ENCODE data around the gene SOD2.
"Not testable (repeated sequence)": the region's sequence is repeated elsewhere in the genome, so short reads cannot be mapped to it uniquely, and the experiment has no call there.

SOD2 gene

DNA sequence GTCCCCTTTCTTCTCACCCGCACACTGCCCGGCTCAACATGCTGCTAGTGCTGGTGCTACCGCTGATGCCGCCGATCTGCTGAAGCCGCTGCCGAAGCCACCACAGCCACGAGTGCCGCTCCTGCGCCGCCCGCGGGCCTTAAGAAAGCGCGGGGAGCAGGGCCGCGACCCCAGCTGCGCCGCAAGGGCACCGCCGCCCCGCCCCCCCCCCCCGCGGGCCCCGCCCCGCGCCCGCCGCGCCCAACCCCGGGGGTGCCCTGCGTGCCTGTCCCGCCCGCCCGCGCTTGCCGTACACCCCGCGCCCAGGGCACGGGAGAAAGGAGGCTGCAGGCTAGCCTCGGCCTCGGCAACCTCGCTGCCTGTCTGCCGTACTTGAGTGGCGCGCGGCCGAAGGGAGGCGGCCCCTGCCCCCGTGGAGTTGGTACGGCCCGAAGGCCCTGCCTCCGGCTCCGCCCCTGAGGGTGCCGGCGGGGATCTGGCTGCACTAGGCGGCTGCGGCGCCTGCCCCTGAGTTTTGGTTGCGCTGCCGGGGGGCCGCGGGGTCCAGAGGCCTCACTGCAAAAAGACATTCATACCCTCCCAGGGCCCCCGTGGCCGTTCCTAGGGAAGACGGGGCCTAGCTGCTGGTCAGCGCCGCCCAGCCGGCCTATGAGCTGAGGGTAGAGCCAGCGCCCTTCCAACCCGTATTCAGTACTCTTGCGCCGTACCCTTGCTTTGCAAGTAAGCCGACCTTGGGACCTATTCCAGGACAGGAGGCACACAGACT lies at the start of gene SOD2:
Gene SOD2, minus strand, starts transcription at position 114 of the 766 bp plus-strand sequence. Its CDS starts 74 bp downstream, at position 40.
- DNase-seq, result peak; percentile 48 to 79

DNA sequence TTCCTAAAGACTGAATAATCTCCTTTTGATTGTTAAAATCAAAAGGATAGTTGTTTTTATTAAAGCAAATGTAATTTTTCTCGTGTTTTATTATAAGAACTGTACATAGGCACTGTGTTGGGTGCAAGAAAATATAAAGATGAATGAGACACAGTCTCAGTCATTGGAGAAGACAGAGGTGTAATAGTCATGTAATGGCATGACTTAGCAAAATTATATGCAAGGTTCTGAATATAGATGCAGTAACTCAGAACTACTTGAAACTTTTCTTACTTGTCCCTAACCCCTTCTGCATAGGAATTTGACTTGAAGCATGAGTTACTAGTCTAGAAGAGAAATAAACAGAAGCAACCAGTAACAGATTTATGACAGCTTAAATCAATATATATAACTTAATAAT lies 49.1 kb upstream of the SOD2 start:
- no peak for DNase-seq

DNA sequence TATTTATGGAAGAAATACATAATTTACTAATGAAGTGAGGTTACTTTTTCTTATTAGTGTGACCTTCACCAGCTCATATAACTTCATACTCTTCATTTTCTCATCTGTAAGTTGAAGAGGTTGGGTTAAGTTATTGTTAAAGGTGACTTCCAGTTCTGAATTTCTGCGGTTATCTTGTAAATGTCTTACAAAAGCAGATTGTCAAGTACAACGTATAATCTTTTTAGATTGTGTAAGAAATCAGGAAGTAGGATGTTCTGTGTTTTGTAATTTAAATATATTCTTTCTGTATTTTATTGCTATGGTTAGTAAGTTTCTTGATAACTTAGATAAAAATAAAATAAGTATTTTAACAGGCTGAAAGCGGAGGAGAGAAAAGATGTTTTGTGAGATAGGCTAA lies 46.3 kb upstream of the SOD2 start:
- no peak for DNase-seq

DNA sequence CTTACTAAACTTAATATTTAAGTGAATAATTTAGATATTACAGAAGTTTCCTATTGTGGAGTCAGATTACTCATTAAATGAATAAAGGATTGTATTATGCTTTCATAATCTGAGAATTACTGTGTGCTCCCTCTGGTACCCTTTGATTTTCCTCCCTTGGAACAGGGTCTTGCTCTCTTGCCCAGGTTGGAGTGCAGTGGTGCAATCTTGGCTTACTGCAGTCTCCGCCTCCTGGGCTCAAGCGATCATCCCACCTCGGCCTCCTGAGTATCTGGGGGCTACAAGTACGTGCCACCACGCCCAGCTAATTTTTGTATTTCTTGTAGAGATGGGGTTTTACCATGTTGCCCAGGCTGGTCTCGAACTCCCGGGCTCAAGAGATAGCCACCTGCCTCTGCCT lies 43.9 kb upstream of the SOD2 start:
- DNase-seq, result no peak

DNA sequence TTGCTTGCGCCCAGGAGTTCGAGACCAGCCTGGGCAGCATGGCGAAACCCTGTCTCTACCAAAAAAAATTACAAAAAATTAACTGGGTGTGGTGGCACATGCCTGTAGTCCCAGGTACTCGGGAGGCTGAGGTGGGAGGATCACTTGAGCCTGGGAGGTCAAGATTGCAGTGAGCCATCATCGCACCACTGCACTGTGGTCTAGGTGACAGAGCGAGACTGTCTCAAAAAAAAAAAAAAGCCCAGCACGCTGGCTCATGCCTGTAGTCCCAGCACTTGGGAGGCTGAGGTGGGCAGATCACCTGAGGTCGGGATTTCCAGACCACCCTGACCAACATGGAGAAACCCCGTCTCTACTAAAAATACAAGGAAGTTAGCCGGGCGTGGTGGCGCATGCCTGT lies 40.4 kb upstream of the SOD2 start:
- DNase-seq, result not testable (repeated sequence)

DNA sequence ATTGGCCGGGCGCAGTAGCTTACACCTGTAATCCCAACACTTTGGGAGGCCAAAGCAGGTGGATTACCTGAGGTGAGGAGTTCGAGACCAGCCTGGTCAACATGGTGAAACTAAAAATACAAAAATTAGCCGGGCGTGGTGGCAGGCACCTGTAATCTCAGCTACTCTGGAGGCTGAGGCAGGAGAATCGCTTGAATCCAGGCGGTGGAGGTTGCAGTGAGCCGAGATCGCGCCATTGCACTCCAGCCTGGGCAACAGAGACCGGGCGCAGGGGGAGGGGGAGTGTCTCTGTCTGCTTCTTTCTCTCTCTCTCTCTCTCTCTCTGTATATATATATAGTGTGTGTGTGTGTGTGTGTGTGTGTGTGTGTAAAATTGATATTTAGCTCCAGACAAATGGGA lies 39.5 kb upstream of the SOD2 start:
- not testable (repeated sequence) for DNase-seq

DNA sequence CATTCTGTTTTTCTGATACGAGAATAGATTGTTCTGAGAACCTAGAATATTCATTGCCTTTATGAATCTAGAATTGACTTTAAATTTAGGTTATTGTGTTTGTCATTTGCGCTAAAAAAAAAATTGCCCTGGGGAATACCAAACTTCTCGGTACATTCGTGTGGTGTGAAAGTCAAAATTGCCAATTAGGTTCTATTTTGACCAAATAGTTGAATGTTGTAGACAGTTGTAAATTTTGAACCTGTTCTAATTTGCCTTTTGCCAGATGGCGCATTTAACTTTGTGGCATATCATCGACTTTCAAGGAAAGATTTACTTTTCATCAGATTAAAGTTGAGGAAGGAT lies 37.3 kb upstream of the SOD2 start:
- no peak for DNase-seq

DNA sequence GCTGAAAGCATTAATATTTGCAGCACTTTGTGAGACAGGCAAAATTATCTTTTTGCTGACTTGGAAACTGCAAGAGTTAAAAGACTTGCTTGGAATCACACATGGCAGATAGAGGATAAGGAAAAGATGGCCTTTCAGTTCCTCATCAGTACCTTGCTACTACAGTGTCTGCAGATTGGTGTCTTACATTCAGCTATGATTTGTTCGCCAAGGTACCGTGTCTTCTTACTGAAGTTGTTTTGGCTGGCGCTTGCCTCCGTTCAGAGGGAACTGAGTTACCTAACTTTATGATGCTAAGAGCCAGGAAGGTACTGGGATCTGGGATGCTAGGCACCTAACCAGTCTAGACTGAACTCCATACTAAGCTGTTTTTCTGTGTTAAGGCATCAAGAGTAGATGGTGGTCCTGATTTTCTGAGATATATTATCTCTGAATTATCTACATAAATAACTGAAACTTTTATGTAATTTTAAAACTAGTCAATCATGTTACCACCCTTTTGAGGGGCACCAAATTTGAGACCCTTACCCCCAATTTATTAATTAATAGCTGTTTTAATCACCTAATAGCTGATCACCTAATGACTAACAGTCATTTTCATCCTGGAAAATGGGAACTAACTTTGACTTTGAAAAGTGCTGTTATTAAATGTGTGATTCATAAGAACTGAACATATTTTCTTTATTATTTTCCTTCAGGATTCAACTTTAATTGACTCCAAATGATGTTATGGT lies 36.7 kb upstream of the SOD2 start:
- DNase-seq, result no peak

DNA sequence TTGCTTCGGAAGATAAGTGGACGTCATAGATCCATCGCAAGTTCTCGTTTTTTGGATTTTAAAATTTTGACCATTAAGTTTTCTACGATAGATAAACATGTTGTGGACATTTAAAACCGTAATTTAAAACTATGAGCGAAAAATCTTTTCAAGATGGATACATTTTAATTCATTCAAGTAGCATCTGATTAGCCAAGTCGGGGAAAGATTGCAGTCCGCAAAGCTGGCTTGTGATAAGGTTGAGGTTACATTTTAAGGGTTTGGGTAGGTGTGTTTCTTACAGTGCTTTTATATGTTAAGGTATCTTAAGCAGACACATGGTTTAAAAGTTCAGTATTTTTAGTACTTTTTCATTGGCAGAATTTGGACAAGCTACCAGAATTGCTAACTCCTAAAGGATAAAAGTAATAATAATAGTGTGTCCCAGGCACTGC lies 35.5 kb upstream of the SOD2 start:
- DNase-seq, result no peak

DNA sequence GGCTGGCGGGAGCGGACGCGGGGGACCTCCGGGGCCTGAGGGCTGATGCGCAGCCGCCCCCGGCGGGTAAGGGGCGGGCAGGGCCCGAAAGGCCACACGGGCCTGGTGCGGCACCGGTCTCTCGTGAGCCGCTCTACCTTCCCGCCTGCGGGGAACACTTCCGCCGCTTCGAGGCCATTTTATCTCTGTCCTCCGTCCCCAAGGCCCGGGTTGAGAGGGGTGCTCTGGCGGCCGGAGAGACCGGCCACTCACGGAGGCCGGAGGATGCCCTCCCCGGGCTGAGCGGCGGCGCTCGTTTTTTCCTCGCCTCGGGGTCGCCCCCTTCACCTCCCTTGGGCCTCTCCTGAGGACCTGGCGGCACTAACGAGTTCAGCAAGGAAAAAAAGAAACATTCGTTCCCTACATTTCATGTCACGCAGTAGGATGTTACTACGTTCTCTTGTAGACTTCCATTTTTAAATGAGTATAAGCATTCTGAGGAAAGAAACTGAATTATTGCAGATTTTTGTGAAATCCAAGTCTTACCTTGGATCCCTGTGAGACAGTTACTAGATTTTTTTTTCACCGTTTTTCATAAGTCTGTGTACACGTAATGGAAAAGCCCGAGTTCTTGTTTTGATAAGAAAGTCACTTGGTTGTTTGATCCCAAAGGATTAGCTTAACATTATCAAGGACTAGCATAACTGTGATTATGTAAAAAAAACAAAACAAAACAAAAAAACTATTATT lies 34.8 kb upstream of the SOD2 start:
- no peak for DNase-seq

DNA sequence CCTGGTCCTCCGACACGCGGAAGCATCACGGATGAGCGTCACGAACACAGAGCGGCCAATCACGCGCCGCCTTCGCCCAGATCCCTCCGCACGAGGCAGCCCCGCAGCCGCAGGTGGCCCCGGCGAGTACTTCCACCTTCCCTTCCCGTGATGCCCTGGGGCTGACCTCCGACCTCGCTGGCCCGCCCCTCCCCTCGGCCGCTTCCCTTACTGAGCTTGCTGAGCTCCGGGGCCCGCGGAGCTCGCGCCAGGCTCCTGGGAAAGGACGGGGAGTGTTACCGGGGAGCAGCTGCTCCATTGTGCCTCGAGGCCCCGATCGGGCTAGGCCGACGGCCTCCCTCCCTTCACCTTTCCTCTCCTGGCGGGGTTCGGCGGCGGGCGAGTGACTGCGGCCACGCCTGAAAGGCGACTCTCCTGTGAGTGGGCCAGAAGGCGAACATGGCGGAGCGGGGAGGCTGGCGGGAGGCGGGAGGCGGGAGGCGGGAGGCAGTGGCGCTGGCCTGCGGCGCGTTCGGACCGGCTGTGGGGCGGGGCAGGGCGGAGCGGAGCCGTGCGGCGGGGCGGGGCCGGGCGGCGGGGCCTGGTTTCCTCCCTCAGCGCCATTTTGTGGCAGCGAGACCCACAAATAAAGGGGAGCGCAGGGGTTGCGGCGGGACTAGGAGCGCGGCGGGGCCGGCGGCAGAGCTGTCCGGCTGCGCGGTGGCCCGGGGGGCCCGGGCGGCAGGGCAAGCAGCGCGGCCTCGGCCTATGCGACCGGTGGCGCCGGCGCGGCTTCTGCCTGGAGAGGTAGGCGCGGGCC lies 34.1 kb upstream of the SOD2 start, which contains the start of gene WTAP:
Gene WTAP, plus strand, starts transcription at position 589 of the 799 bp plus-strand sequence. CDS start 8,760 bp downstream, outside the sequence.
- peak; percentile 88 to 91 for DNase-seq

DNA sequence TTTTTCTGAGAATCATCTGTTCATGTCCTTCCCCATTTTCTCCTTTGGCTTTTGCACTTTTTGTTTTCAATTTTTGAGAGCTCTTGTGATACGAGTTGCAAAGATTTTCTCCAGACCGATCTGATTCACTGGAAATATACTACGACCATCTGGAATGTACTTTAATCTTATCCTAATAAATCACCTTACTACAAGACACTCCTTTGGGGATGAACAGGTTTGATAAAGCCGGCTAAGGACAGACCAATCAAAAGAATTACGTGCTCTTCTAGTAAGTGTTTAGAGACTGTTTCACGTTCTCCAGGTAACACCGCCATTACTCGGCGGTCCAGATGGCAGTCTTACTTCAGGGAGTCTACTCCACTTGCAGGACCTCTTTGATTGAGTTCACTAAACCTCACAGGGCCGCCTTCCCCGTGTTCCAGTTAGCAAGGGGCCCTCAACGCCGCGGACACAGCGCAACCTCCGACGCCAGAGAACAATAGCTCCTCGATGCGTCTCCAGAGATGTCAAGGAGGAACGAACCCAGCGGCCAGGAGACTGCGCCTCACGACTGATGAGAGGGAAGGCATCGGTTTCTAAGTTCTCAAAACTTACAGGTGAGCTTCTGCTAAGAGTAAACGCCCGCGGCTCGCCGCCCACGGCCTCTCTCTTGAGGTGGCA lies 33.3 kb upstream of the SOD2 start:
- DNase-seq, result no peak

DNA sequence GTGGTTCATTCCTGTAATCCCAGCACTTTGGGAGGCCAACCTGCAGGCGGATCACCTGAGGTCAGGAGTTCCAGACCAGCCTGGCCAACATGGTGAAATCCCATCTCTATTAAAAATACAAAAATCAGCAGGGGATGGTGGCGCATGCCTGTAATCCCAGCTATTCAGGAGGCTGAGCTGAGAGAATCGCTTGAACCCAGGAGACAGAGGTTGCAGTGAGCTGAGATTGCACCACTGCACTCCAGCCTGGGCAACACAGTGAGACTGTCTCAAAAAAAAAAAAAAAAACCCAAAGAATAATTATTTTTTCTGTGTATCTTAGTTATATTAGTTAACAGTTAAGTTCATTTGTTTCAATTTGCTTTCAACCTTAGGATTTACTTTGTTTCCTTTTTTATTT lies 32.2 kb upstream of the SOD2 start:
- DNase-seq, result not testable (repeated sequence)

DNA sequence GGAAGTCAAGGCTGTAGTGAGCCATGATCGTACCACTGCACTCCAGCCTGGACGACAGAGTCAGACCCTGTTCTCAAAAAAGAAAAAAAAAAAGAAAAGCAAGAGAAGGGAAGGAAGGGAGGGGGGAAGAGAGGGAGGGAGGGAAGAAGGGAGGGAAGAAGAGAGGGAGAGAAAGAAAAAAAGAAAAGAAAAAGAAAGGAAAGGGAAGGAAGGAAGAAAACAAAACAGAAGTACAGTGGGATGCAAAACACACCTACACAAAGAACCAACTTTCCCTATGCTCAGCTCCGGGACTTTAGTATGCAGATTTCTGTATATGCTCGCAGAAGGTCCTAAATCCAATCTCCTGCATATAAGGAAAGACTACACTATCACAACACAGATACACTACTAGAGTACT lies 31.7 kb upstream of the SOD2 start:
- no peak for DNase-seq

DNA sequence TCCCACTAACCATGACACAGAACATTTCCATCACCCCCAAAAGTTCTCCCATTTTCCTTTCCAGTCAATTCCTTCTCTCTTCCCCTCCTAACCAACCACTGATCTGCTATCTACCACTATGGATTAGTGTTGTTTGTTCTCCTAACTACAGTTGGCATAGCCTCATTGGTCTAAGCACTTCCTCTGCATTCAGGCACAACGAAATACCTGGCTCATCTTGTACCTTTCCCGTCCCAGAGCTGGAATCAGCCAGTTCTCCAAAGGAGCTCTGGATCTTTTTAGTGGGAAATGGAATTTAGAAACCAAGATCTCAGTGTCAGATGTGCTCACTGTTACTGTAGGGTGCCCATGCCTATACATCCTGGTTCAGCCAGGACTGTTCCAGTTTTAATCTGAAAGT lies 30.2 kb upstream of the SOD2 start:
- DNase-seq, result no peak

DNA sequence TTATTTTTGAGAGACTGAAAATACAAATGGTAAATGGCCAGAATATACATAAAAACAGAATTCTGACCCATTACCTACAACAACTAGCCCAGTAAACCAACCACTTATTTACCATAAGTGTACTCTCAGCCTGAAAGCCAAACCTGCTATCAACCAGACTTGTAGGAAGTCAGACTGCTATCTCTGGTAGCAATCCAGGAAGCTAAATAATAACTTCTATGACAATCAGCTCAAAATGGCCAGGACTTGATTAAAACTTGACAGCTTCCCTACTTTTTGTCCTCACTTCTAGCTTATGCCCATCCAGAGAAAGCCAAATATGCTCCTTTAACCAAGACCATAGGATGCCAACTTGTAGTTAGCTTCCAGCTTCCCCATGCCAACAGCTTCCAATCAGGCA lies 29.6 kb upstream of the SOD2 start:
- no peak for DNase-seq

DNA sequence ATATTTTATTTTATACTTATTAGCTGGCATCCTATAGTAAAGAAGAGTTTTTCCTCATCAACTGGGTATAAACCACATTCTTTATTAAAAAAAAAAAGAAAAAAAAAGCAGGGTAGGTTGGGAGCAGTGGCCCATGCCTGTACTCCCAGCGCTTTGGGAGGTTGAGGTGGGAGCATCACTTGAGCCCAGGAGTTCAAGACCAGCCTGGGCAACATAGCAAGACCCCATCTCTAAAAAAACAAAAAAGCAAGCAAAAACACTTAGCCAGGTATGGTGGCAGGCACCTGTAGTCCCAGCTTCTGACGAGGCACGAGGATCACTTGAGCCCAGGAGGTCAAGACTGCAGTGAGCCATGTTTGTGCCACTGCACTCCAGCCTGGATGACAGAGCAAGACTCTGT lies 28.9 kb upstream of the SOD2 start:
- DNase-seq, result not testable (repeated sequence)

DNA sequence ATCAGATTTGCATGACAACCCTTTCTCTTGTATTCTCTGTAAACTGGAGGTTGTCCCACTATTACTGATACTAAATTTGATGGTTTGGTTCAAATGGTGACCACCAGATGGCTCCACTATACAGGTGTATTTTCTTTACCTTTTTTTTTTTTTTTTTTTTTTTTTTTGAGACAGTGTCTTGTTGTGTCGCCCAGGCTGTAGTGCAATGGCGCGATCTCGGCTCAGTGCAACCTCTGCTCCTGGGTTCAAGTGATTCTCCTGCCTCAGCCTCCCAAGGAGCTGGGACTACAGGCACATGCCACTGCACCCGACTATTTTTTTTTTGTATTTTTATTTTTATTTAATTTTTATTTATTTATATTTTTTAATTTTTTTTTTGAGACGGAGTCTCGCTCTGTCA lies 27.7 kb upstream of the SOD2 start:
- peak in 1 of 2 experiments; percentile 4 for DNase-seq

DNA sequence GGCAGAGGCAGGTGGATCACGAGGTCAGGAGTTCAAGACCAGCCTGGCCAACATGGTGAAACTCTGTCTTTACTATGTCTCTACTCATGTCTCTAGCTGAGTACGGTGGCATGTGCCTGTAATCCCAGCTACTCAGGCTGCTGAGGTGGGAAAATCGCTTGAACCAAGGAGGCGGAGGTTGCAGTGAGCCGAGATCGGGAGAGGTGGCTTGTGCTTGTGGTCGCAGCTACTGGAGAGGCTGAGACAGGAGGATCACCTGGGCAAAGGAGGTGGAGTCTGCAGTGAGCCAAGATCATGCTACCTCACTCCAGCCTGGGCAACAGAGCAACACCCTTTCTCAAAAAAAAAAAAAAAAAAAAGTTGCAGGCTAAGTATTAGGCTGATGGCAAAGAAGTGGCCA lies 26.2 kb upstream of the SOD2 start:
- DNase-seq, result no peak

DNA sequence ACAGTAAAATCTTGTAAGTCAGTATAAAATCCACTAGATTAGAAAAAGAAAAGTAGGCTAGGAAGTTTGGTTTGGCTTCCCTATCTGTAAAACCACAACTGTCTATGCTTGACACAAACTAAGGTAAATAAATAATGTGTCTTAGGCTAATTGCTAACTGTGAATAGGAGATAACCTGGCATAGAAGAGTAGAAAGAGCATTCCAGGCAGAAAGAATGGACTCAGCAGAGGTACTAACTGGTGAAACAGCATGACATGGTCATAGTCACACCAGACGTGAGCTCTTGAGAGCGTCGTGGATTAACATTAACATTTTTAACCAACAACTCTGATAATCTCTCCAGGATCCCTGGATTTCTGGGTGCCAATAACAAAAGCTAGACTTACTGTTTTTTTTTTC lies 25.6 kb upstream of the SOD2 start:
- DNase-seq, result no peak

DNA sequence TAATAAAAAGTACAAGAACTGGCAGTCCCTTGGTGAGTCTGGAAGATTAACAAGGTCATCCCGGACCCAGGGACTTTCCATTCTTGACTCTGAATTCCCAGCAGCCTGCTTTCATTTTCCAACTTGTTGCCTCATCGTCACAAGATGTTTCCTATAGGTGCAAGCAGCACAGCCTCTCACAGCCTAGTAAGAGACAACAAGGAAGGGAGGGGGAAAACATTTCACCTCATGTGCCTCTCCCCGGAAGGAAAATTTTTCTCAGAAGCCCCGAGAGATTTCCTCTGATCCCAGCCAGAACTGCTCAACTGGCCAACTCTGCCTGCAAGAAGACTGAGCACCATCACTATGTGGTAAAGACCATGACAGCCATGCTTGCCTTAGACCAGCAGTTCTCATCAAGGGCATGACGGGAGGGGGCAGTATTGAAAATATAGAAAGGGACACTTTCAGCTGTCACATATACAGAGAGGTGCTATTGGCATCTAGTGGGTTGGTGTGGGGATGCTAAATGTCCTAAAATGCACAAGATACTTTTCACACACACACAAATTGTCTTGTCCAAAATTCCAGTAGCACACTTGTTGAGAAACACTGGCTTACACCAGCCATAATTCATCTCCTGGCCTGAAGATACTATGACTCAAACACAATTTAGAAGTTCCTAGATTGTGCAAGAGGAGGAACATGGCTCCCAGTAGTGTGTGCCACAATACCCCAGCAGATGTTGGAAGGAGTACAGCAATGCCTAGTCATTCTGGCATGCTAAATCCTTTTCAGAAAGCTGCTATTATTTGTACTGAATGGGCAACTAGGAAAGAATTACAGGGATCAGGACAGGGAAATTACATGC lies 23.4 kb upstream of the SOD2 start:
- no peak for DNase-seq

All from NCI-H1930 (cell line).